RPMI7951 (cell line): ENCODE data around the gene FBP1. TPM values are rescaled to one million over a fixed set of nuclear protein-coding genes. Genes with fewer than 3 reads are reported as not detected.
"Not testable (repeated sequence)": the region's sequence is repeated elsewhere in the genome, so short reads cannot be mapped to it uniquely, and the experiment has no call there.

Experiments used
- DNase-seq: peaks from one replicate; pipeline ENCODE4 v3.0.0-alpha.2; 2012; ENCODE audit warnings: low read depth
- total RNA-seq: library from RNA; depleted of rRNA; stranded (reverse); fragments of >200 nt; shearing (Covaris generic); gene quantifications from 2 replicates; pipeline ENCODE4 v1.2.3, GENCODE V29; 2014

The FBP1 gene
- total RNA-seq, 1 experiment from 2014 or later = not detected

DNA sequence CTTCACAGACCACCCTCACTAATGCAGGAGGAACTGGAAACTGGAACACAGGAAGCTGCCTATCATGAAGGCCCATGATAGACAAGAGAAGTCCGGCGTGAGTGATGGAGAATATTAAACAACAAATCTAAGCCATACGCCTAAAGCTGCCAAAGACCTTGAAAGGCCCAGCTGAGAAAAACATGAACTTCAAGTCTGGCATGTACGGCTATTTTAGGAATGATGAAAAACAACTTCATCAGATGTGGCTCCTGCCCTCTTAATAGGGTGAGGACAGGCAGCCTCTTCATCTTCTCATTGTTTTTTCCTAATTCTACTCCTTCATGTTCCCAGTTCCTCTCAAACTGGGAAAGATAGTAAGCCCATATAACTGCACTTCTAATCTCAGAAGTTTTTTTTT lies 20.3 kb downstream of the FBP1 start:
- DNase-seq = no peak

GRCh38 chr9:94613003-94613402 lies 26.3 kb downstream of the FBP1 start:
- no peak for DNase-seq

DNA sequence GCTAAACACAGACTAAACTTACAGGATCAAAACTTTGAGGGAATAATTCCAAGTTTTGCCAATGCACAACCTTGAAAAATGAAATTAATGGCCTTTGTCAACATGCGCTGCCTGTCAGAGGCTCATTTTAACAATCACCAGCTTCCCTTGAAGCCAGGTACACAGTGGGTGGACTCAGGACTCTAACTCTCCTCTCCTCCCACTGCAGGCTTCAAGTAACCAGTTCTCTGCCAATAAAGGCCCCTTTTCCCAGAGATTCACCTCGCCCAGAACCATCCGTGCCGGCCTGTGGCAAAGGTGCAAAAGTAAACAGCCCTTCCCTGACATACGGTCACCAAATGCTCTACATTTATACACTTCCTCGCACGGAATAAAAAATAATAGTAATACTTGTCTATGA lies 27.2 kb downstream of the FBP1 start:
- no peak for DNase-seq

DNA sequence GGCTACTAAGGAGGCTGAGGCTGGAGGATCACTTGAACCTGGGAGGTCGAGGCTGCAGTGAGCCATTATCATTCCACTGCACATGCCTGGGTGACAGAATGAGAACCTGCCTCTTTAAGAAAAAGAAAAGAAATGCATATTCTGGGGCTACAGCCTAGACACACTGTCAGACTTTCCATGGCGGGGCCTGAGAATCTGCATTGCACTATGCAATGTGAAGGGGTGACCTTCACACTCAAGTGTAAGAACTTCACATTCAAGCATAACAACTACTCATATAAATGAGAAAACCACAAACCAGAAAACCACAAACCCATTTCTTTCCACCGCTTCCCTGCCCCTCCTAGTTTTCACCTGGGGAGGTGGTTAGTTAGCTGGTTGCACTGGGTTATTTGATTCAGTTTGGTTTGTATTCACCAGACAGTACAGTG lies 27.7 kb downstream of the FBP1 start:
- no peak for DNase-seq

GRCh38 chr9:94610181-94610606 lies 29.1 kb downstream of the FBP1 start:
- DNase-seq = no peak

DNA sequence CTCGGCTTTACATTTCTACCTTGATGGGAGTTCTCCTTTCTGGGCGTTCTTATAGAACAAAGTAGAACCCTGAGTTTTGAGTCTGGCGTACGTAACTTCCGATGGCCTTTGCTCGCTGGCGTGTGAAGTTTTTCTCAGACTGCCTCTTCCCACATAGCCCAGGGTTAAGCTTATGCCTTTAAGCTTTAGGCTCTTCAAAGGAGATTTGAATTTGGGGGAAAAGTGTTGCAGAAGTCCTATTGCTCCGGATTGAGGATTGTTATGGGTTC lies 32.0 kb downstream of the FBP1 start:
- no peak for DNase-seq

DNA sequence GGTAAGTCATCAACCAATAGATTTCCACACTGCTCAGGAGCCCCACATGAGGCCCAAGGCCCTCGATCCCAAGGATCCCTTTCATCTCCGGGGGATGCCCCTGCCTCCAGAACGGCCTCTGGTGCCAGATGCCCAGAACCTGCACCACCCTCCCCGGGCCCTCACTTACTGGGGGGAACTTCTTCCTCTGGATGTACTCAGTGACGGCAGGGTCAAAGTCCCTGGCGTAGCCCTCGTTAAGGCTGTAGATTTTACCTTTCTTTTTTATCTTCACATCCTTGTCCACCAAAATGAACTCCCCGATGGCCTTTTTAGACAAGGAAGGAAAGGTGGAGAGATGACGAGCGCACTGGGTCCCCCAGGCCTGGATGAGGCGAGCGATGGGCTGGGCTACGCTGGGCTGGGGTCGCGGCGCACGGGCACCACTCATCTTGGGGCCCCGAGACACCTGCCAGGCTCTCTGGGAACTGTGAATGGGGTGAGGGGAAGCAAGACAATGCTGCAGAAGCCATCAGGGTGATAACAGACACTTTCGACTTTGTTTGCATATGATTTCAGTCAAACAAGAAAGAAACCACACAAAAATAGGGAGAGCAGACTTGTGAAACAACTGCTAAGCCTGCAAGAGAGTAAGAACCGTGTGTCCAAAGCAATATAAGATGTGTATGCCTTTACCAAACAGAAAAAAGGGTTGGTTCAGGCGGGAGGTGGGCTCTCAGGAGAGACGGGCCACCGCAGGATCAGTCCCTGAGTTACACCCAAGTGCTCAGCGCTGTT lies 32.5 kb downstream of the FBP1 start:
- DNase-seq = no peak

DNA sequence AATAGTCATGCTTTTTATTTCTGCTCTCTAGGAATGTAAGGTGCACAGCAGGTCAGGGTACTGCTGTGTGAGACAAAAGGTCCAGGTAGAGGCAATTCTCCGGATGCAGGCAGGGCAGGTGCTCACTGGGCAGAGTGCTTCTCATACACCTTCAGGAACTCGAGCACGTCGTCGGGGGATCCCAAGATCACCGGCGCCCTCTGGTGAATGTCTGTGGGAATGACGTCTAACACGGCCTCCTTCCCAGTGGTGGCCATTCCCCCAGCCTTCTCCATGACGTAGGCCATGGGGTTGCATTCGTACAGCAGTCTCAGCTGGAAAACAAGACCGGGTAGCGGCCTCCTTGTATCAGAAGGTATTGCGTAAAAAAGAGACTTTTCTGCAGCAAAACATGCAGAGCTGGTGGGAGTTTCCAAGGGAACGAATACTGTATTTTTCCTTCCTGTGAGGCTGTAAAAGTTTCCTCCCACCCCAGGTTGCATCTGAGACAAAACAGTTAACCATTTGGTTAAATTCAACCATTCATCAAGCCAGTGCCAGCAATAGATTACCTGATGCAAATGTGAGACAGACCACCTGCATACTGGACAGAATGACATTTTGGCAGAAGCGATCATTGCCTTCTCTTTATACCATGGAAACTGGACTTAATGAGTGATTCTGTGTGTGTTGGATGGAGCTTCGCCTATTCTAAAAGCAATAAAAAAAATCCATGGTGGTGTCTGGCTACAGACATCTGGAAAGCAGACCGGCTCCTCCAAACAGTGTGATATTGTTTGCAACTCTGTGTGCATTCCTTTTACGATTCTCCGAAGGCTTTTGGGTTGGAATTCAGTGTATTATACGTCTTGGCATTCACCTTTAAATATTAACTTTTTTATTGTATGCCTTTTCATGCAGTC lies 35.8 kb downstream of the FBP1 start:
- DNase-seq = peak; percentile 67

DNA sequence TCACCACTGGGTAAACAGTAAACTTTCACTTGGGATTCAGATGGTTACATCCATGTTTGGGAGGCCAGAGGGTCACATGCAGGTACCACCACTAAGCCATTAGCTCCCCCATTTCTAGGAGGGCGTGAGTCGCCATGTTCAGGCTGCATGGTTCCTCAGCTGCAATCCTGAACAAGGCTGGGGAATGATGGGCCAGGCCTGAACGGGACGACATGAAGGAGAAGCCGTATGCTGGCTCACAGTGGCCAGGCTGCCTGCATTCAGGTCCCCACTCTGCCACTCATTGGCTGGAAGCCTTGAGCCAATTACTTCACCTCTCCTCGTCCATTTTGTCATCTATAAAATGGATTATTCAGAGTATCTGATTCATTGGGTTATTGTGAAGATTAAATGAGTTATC lies 36.7 kb downstream of the FBP1 start:
- no peak for DNase-seq

GRCh38 chr9:94600715-94601114 lies 38.6 kb downstream of the FBP1 start:
- no peak for DNase-seq

- no peak for DNase-seq
Measured at GRCh38 chr9:94600258-94600657, 39.1 kb downstream of the FBP1 start.

- no peak for DNase-seq
Measured at GRCh38 chr9:94599102-94599501, 40.2 kb downstream of the FBP1 start.

DNA sequence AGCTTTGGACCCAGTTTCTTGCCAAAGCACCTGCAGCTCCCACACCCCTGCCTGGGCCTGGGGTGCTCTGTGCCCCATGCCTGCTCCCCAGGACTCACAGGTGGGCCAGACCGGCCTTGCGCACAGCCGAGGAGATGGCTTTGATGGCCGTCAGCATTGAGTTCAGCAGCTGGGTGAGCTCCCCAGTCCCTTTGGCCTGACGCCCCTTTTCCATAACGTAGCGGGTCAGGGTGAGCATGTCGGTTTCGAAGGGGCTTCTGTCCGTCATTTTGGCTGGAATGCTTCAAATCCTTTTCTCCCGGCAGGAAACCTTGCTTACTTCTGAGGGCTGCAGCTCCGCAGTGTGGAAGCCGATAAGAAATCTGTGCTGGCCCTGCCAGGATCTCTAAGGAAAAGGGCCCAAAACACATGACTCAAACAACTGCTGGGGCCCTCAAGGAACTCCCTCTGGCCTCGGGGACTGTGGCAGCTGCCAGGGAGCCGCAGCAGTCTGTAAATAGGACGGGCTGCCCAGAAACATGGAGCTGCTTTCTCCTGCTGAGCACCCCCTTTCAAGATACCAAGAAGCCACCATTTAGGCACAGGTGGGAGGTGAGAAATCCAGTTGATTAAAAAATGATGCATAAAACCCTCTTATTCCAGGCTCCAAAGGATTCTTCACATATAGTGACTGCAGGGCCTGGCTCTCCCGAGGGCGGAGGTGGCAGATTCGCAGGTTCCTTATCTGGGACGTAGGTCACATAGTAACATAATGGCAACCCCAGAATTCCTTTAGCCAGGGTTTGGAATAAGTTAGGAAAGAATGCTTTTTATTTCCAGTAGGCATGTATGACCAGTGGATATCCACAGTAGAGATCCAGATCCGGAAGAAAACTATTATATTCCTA lies 45.6 kb downstream of the FBP1 start, which contains the start of gene FBP2:
TSS of gene FBP2 (minus strand) at position 366 of the 887 bp plus-strand sequence. CDS start at position 268, 98 bp downstream.
- no peak for DNase-seq

DNA sequence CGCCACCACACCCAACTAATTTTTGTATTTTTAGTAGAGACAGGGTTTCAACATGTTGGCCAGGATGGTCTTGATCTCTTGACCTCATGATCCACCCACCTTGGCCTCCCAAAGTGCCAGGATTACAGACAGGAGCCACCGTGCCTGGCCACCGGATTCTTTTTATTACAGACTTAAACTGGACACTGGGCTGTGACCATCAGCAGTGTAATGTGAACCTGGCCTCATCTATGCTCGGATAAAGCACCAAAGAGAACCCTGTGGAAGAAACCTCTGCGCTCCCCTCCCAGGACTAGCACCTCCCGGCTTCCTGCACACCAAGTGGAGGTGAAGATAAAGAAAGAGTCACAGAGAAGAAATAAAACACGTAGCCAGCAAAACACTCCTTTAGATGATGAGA lies 46.6 kb downstream of the FBP1 start:
- not testable (repeated sequence) for DNase-seq

DNA sequence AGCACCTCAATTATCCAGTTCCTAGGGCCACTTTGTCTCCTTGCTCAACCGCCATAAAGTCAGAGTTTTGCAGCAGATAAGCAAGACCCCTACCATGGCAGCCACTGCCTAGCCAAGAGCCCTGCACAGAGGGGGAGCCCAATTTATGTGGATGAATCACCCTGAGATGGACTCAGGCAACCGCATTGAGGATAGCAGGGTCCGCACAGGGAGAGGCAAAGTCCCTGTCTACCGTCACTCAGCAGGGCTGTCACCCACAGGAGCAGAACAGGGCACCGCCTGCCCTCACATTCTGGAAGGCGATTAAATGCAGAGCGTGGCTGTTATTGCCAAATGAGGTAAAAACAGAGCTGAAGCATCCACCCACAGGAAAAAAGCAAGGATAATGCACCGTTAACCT lies 47.4 kb downstream of the FBP1 start:
- no peak for DNase-seq

GRCh38 chr9:94591046-94591545 lies 48.2 kb downstream of the FBP1 start:
- not testable (repeated sequence) for DNase-seq

DNA sequence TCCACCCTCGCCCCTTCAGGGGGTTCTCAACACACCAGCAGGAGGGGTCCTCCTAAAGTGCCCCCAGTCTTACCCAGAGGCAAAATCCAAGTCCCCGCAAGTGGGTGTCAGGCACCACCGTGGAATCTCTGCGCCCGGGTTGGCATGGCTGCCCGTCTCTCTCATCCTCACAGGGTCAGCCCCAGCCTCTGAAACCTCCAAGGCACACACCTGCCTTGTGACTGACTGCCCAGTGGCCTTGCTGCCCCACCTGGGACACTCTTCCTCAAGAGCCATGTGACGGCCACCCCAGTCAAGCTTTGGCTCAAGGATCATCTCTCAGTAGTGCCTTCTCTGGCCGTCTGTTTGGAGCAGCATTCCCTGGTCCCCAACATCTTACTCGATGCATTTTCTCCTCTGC lies 50.6 kb downstream of the FBP1 start:
- no peak for DNase-seq

GRCh38 chr9:94586814-94587213 lies 52.5 kb downstream of the FBP1 start:
- peak; percentile 17 for DNase-seq

DNA sequence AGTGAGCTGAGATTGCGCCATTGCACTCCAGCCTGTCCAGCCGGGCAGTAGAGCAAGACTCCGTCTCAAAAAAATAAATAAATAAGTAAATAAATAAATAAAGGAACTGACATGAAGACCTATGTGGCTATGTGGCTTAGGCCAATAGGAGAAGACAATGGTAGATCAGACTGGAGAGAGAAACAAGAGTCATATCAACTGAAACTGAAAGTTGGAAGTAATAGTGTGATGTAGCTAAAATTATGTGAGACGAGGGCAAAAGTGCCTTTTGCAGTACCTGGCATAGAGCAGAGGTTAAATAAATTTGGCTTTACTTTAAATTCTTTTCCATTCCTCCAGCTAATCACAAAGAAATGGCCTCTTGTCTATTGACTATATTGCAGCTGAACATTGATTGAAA lies 53.0 kb downstream of the FBP1 start:
- peak; percentile 13 for DNase-seq

GRCh38 chr9:94584555-94584954 lies 54.8 kb downstream of the FBP1 start:
- DNase-seq = no peak

GRCh38 chr9:94581728-94582127 lies 57.6 kb downstream of the FBP1 start:
- DNase-seq = peak; percentile 41

DNA sequence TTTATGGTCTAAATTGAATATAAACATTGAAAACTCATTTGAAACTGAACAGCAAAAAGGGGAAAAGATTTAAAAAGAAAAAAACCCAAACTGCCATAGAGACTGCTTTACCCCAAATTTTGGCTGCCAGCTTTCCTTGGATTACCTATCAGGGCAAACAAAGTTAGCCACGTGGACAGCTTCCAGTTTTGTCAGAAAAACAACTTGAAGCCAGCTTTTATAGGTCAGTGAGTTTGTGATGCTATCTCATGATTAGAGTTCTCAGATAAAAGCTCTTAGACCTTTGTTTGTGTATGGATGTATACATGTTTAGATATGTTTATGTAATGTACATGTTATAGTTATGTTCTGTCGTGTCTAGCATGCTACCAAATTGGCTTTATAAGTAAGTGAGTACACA lies 61.7 kb downstream of the FBP1 start:
- DNase-seq = no peak
